Pancreas (tissue), 10 donors: ENCODE results near the gene TRMT10B. TPM values are rescaled to one million over a fixed set of nuclear protein-coding genes. Genes with fewer than 3 reads are reported as not detected.
A peak's percentile ranks its signal among the peaks of the same experiment; 100 is the strongest.
"Not testable (repeated sequence)": the region's sequence is repeated elsewhere in the genome, so short reads cannot be mapped to it uniquely, and the experiment has no call there.

ENCODE experiments used
- ATAC-seq, 4 donors: fragments of 200-7000 bp; cut with Tn5 transposase; one replicate each; pipeline versions ENCODE4 v1.8.0 to v1.9.1; 2020; ENCODE audit warnings: mild to moderate bottlenecking in 4 of 4, moderate library complexity in 4 of 4
- DNase-seq, 6 donors: peaks; one replicate each; pipeline ENCODE4 v3.0.0-alpha.2; 2020
- FAIRE-seq: peaks from 2 replicates; lab custom pipeline; 2012; peaks lifted over from hg19 to GRCh38; lab: Jason Lieb, UNC
- H3K27ac ChIP-seq, 4 donors: fragments of 200-600 bp; sonication (generic); 1 replicate in 3 of 4; 2 replicates in 1 of 4; pipeline versions ENCODE4 v1.5.0 to v1.8.0; 2020
- H3K27me3 ChIP-seq, 4 donors: fragments of 200-600 bp; one replicate each; pipeline ENCODE4 v1.8.0; 2021
- H3K36me3 ChIP-seq, 3 donors: fragments of 200-600 bp; sonication (generic) in 1 of 3; one replicate each; pipeline versions ENCODE4 v1.5.0 to v1.8.0; 2020 to 2021
- H3K4me1 ChIP-seq, 3 donors: fragments of 200-600 bp; one replicate each; pipeline ENCODE4 v1.8.0; 2021
- H3K4me3 ChIP-seq, 4 donors: fragments of 200-600 bp; sonication (generic) in 2 of 4; one replicate each; pipeline versions ENCODE4 v1.5.0 to v1.8.0; 2020 to 2021
- H3K9me3 ChIP-seq, 4 donors: fragments of 200-600 bp; one replicate each; pipeline ENCODE4 v1.8.0; 2021
- WGBS, 2 donors: extraction: QIAGEN DNeasy Blood & Tissue Kit; methylation state at CpG; one replicate each; pipeline ENCODE4 v1.1.7; 2013; 5-methylcytosine and 5-hydroxymethylcytosine counted together
- intact Hi-C, 3 donors: fragments of 100-400 bp; cut with DNase I; formaldehyde crosslinking; loops; one replicate each; pipeline versions ENCODE4 v1.11.1 to v1.14.2; 2022
- polyA plus RNA-seq, 2 donors: library from polyadenylated mRNA; stranded (reverse); fragments of 200-250 nt; gene quantifications; one replicate each; pipeline ENCODE4 v1.2.3, GENCODE V29; 2013
- total RNA-seq, 6 donors: library from RNA; stranded (reverse); fragmentation: NEBNext Ultra II Directional in 4 of 6; extraction: Animal tissue kit (Norgen Biotek cat#: 25700) in 4 of 6; gene quantifications; one replicate each; pipeline versions ENCODE4 v1.2.1 to v1.2.4, GENCODE V29; 2021 to 2023
- TF ChIP-seq, protein P1 (sequence below), 4 donors: fragments of 200-600 bp; sonication (generic) in 3 of 4; IDR thresholded peaks; one replicate each; pipeline versions ENCODE4 v1.5.0 to v1.8.0; 2021; ENCODE audit warnings: antibody characterized with exemption in 4 of 4
- donor health status: healthy with polysubstance abuse.
- donor health status: DM: no; HTN: no; CAD: no; lungs with moderate emphysema.
- donor health status: DM: no; HTN: no; CAD: no.
- donor health status: control.
- donor health status: control.
- donor health status: Bipolar disorder and iron deficiency.
- donor health status: DM: yes; HTN: yes; CAD: no.
- donor health status: DM: no; HTN: no; CAD: no.
- donor health status: DM: no; HTN: no; CAD: no.
- donor health status: DM: yes; HTN: yes; CAD: no.

Gene TRMT10B
- total and polyA plus RNA-seq, 8 donors: 4.0 to 8.8 (median 5.6) TPM

DNA sequence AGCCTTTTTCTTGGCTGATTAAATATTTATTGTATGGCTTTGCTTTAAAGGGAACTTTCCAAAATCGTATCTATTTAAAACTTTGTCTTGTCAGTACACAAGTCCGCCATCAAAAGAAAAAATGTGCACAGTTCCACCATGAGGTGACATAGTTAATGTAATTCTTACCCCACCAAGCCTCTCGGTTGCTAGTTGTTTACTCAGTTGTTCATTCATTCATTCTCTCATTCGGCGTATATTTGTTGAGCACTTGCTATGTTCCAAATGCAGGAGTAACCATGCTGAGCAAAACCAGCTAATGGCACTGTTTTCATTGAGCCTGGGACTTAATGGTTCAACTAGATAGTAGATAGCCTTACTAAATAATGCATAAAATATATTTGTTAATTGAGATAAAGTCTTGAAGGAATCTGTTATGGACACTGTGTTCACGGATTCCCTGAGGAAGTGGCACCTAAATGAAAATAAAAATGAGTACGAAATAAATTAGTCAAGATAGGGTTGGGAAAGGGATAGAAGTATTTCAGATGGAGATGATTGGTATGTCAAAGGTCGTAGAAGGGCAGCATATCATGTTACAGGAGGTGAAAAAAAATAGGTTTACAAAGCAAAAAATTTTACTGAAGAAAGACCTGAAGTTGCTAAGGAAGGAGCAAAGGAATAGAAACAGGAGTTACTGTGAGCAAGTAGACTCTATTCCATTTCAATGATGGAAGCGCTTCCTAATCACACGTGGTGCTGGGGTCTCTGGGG, 48.5 kb downstream of the TRMT10B start:
- no peak for FAIRE-seq
- intact Hi-C loops: no loop called here
- Histone ChIP-seq H3K4me1 (peaks cover 15 to 25% (median 23%) of the 10 kb centered on the region in 3 donors), H3K9me3 (no peaks in the 10 kb centered on the region), H3K27me3 (no peaks in the 10 kb centered on the region), H3K4me3 (peak overlapping the region in 3 of 4 donors; percentile 94 to 98 (median 96)), H3K27ac (no peak overlapping the region), H3K36me3 (no peaks in the 10 kb centered on the region)
- no peak for DNase-seq
- 26 to 27% methylated on average over 10 of the region's 10 CpGs for WGBS, 2 donors
- no peak for ATAC-seq
- TF ChIP-seq, protein P1, sequence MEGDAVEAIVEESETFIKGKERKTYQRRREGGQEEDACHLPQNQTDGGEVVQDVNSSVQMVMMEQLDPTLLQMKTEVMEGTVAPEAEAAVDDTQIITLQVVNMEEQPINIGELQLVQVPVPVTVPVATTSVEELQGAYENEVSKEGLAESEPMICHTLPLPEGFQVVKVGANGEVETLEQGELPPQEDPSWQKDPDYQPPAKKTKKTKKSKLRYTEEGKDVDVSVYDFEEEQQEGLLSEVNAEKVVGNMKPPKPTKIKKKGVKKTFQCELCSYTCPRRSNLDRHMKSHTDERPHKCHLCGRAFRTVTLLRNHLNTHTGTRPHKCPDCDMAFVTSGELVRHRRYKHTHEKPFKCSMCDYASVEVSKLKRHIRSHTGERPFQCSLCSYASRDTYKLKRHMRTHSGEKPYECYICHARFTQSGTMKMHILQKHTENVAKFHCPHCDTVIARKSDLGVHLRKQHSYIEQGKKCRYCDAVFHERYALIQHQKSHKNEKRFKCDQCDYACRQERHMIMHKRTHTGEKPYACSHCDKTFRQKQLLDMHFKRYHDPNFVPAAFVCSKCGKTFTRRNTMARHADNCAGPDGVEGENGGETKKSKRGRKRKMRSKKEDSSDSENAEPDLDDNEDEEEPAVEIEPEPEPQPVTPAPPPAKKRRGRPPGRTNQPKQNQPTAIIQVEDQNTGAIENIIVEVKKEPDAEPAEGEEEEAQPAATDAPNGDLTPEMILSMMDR (IDR thresholded peaks at IDR 0.05): no peak

DNA sequence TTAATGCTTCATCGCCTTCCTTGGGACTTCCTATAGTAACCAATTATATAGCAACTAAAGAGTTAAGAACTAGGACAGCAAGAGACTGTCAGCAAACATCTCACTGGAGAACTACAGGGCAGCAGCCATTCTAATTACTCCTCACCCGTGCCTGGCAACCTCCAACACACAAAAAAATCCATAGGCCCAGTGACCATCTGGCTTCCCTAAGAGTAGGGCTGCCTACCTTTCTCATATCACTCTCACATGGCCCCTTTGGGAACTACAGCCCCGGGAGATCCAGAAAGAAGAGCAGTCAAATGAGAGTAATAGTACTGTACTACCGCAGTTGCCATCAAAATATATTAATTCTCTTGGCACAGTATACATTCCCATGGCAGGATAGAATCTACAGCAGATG, 52.7 kb downstream of the TRMT10B start:
- H3K4me1 ChIP-seq: peaks cover 15 to 21% (median 19%) of the 10 kb centered on the region in 3 donors
- H3K36me3 ChIP-seq: no peaks in the 10 kb centered on the region
- no peak for DNase-seq
- no peak for FAIRE-seq
- H3K27me3 ChIP-seq: no peaks in the 10 kb centered on the region
- H3K27ac ChIP-seq: no peak overlapping the region
- H3K9me3 ChIP-seq: no peaks in the 10 kb centered on the region
- TF ChIP-seq, protein P1 (IDR thresholded peaks at IDR 0.05): no peak
- ATAC-seq: peak in 3 of 4 donors; percentile 24 to 61 (median 45)
- intact Hi-C loops: no loop called here
- 55 to 56% methylated on average over 4 of the region's 4 CpGs for WGBS, 2 donors
- H3K4me3 ChIP-seq: no peak overlapping the region

DNA sequence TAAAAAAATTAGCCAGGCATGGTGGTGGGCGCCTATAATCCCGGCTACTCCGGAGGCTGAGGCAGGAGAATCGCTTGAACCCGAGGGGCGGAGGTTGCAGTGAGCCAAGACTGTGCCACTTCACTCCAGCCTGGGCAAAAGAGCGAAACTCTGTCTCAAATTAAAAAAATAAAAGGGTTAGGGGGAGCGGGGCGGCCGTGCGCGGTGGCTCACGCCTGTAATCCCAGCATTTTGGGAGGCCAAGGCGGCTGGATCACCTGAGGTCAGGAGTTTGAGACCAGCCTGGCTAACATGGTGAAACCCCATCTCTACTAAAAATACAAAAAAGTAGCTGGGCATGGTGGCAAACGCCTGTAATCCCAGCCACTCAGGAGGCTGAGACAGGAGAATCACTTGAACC, 56.1 kb downstream of the TRMT10B start:
- H3K9me3 ChIP-seq, H3K27ac ChIP-seq, H3K4me1 ChIP-seq, H3K27me3 ChIP-seq, FAIRE-seq, DNase-seq, ATAC-seq, H3K4me3 ChIP-seq, intact Hi-C loops, H3K36me3 ChIP-seq: not testable (repeated sequence)
- 97% methylated on average over 15 of the region's 15 CpGs for WGBS, 2 donors

DNA sequence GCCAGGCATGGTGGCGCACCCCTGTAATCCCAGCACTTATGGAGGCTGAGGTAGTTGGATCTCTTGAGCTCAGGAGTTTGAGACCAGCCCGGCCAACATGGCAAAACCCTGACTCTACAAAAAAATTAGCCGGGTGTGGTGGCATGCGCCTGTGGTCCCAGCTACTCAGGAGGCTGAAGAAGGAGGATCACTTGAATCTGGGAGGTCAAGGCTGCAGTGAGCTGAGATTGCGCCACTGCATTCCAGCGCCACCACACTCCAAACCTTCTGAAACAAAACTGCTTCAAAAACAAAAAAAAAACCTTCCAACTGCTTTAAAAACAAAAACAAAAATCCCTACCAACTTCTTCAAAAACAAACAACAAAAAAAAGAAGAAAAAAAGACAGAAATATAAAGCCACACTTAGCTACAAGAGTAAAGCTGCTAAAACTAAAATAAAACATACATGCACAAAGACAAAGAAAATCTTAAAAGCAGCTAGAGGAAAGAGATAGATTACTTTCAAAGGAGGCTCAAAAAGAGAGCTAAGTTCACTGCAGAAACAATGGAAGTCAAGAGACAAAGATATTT, 58.4 kb downstream of the TRMT10B start:
- no peak for DNase-seq
- intact Hi-C loops: no loop called here

DNA sequence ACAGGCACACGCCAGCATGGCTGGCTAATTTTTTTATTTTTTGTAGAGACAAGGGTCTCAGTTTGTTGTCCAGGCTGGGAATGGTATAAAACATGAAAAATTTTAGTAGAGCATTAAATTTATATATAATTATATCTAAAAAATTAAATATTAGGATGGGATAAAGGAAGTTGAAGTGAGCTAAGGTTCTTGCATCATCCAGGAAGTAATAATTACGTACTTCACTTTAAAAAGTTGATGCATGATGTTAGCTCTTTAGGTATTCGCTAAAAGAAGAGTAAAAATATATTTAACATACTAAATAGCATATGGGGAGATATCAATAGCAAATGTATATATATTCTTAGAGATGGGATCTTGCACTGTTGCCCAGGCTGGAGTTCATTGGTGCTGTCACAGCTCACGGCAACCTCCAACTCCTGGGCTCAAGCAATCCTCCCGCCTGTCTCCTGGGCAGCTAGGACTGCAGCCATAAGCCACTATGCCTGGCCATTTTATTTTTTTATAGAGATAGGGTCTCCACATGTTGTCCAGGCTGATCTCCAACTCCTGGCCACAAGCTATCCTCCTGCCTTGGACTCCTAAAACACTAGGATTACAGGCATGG, 59.3 kb downstream of the TRMT10B start:
- DNase-seq: no peak
- FAIRE-seq: no peak
- H3K4me3 ChIP-seq: no peak overlapping the region
- H3K9me3 ChIP-seq: no peaks in the 10 kb centered on the region
- H3K4me1 ChIP-seq: no peaks in the 10 kb centered on the region
- ATAC-seq: no peak
- intact Hi-C loops: no loop called here
- 94 to 97% methylated on average over 5 of the region's 5 CpGs for WGBS, 2 donors
- H3K27me3 ChIP-seq: no peaks in the 10 kb centered on the region
- H3K27ac ChIP-seq: no peak overlapping the region
- H3K36me3 ChIP-seq: no peaks in the 10 kb centered on the region
- TF ChIP-seq, protein P1 (IDR thresholded peaks at IDR 0.05): no peak

More for the DNA sequence above, 58.4 kb downstream of the TRMT10B start:
- Histone ChIP-seq H3K27me3 (no peaks in the 10 kb centered on the region), H3K4me1 (no peaks in the 10 kb centered on the region), H3K36me3 (no peaks in the 10 kb centered on the region), H3K4me3 (no peak overlapping the region), H3K9me3 (no peaks in the 10 kb centered on the region), H3K27ac (no peak overlapping the region)
- TF ChIP-seq, protein P1 (IDR thresholded peaks at IDR 0.05): no peak
- ATAC-seq: no peak
- FAIRE-seq: no peak
- 100% methylated on average over 6 of the region's 6 CpGs for WGBS, 2 donors
